ENCODE data around the gene CCDC34.

The CCDC34 gene

GRCh38 chr11:27293515-27294417 lies 69.2 kb downstream of the CCDC34 start:
- no peak overlapping the region for H3K4me3 ChIP-seq (ENCODE audit: low read depth, low read length)
- DNase-seq (ENCODE audit: low read depth) = no peak
- TF ChIP-seq, protein P1, sequence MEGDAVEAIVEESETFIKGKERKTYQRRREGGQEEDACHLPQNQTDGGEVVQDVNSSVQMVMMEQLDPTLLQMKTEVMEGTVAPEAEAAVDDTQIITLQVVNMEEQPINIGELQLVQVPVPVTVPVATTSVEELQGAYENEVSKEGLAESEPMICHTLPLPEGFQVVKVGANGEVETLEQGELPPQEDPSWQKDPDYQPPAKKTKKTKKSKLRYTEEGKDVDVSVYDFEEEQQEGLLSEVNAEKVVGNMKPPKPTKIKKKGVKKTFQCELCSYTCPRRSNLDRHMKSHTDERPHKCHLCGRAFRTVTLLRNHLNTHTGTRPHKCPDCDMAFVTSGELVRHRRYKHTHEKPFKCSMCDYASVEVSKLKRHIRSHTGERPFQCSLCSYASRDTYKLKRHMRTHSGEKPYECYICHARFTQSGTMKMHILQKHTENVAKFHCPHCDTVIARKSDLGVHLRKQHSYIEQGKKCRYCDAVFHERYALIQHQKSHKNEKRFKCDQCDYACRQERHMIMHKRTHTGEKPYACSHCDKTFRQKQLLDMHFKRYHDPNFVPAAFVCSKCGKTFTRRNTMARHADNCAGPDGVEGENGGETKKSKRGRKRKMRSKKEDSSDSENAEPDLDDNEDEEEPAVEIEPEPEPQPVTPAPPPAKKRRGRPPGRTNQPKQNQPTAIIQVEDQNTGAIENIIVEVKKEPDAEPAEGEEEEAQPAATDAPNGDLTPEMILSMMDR (IDR thresholded peaks at IDR 0.05; ENCODE audit: control insufficient read depth, extremely low read depth, insufficient read depth) = no peak

DNA sequence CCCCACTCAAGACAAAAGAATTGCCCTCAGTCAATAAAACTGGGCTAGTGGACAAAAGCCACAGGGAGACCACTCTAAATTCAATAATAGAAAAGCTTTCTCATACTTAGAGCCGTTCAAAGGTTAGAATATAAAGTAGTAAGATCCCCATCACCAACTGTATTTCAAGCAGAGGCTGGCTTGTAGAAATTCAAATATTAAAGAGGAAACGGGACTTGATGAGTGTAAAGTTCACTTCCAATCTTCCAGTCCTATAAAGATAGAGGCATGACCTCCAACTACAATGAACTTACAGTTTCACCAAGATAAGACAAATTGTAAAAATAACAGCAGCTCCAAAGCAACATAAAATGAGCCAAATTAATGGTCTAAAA lies 70.4 kb downstream of the CCDC34 start:
- TF ChIP-seq, protein P1 (IDR thresholded peaks at IDR 0.05; ENCODE audit: control insufficient read depth, extremely low read depth, insufficient read depth) = no peak
- no peak for DNase-seq (ENCODE audit: low read depth)
- no peak overlapping the region for H3K4me3 ChIP-seq (ENCODE audit: low read depth, low read length)

DNA sequence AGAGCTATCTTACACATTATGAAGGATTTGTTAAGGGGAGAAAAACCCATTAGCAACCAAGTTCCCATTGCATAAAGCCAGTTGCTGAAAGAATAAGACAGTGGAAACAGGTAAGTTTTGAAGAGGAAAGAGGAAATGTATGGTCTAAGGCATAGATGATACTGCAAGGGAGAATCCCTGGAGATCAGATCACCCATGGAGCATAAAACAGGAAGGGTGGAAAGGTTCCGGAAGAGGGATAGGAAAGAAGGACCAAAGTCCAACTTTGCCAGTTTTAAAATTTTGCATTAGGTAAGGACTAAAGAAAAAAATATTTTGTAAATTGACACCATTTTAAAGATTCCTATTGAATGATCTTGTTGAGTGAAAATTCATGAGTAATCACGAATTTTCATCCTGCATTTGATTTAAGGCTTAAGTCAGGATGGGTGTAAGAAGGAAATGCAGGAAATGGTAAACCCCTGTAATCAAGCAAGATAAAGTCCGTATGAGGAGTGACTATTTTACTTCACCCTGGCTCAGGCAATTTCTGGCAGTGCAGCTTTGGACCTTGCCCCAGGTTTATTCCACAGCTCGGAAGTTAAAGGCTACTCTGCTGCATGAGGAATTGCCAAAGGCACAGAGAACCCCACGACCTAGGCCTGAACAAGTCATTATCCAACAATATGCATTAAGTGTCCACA lies 70.9 kb downstream of the CCDC34 start:
- TF ChIP-seq, protein P1 (IDR thresholded peaks at IDR 0.05; ENCODE audit: control insufficient read depth, extremely low read depth, insufficient read depth) = no peak
- no peak for DNase-seq (ENCODE audit: low read depth)
- H3K4me3 ChIP-seq (ENCODE audit: low read depth, low read length) = no peak overlapping the region

GRCh38 chr11:27291302-27291889 lies 71.6 kb downstream of the CCDC34 start:
- H3K4me3 ChIP-seq (ENCODE audit: low read depth, low read length) = no peak overlapping the region
- no peak for DNase-seq (ENCODE audit: low read depth)
- TF ChIP-seq, protein P1 (IDR thresholded peaks at IDR 0.05; ENCODE audit: control insufficient read depth, extremely low read depth, insufficient read depth) = no peak

GRCh38 chr11:27290261-27291050 lies 72.6 kb downstream of the CCDC34 start:
- TF ChIP-seq, protein P1 (IDR thresholded peaks at IDR 0.05; ENCODE audit: control insufficient read depth, extremely low read depth, insufficient read depth) = no peak
- no peak overlapping the region for H3K4me3 ChIP-seq (ENCODE audit: low read depth, low read length)
- no peak for DNase-seq (ENCODE audit: low read depth)
